K562 (cell line): ENCODE data around the gene PLXDC1. TPM values are rescaled to one million over a fixed set of nuclear protein-coding genes. Genes with fewer than 3 reads are reported as not detected.

ENCODE experiments used
- ATAC-seq: fragments of 200-7000 bp; cut with Tn5 transposase; 3 replicates; pipeline ENCODE4 v1.9.1; 2020; ENCODE audit warnings: moderate library complexity
- BruUV-seq: library from RNA; stranded (reverse); fragments of 400-500 nt; replicated peaks from 2 replicates; lab custom pipeline; 2021; lab: Mats Ljungman, UMichigan
- CTCF ChIA-PET: fragments of 300-600 bp; formaldehyde crosslinking; extraction: SDS; loops from one replicate; lab custom pipeline; 2021; ENCODE audit warnings: low intra/inter-chr PET ratio; lab: Yijun Ruan, JAX
- POLR2A ChIA-PET: fragments of 300-600, 350-650 bp; sonication (Branson Sonifier 250); formaldehyde crosslinking; extraction: SDS; loops from one replicate; lab custom pipeline; 2021; ENCODE audit warnings: antibody characterized with exemption, inconsistent platforms; lab: Yijun Ruan, JAX
- DNase-seq, 4 experiments: peaks; one replicate each; pipeline versions ENCODE4 v3.0.0 to v3.0.0-alpha.2; 2011 to 2018; ENCODE audit warnings: low spot score in 3 of 4, mixed read lengths in 3 of 4; ENCODE audit errors: extremely low read depth in 1 of 4
- FAIRE-seq: peaks from 2 replicates; lab custom pipeline; 2011; peaks lifted over from hg19 to GRCh38; lab: Jason Lieb, UNC
- H2AFZ ChIP-seq: 2 replicates; pipeline ENCODE4 v1.6.0; 2011; ENCODE audit warnings: low read depth, low read length, control low read depth, inconsistent platforms
- H3K27ac ChIP-seq: fragments of 200-600 bp; 3 replicates; pipeline ENCODE4 v1.8.0; 2011; ENCODE audit warnings: low read depth, mild to moderate bottlenecking, control low read depth, inconsistent platforms, low read length, moderate library complexity, mixed read lengths; ENCODE audit errors: extremely low read depth
- H3K27me3 ChIP-seq, 2 experiments: fragments of 300-600 bp in 1 of 2; 2 replicates in 1 of 2; 3 replicates in 1 of 2; pipeline versions ENCODE4 v1.6.0 to v1.8.0; 2011; ENCODE audit warnings: inconsistent platforms in 2 of 2, low read length in 2 of 2, mild to moderate bottlenecking in 1 of 2, mixed read lengths in 1 of 2, moderate library complexity in 1 of 2; ENCODE audit not compliant: control insufficient read depth in 2 of 2, insufficient read depth in 2 of 2
- H3K36me3 ChIP-seq: fragments of 300-600 bp; 3 replicates; pipeline ENCODE4 v1.8.0; 2011; ENCODE audit warnings: mild to moderate bottlenecking, low read length, inconsistent platforms; ENCODE audit not compliant: control insufficient read depth, insufficient read depth
- H3K4me1 ChIP-seq, 2 experiments: fragments of 200-600 bp in 1 of 2; replicated peaks in 1 of 2; 2 replicates in 1 of 2; 3 replicates in 1 of 2; pipeline versions ENCODE4 v1.5.1 to v1.8.0; 2011; ENCODE audit warnings: inconsistent platforms in 2 of 2, low read length in 2 of 2, mild to moderate bottlenecking in 1 of 2, mixed read lengths in 1 of 2, moderate library complexity in 1 of 2; ENCODE audit not compliant: control insufficient read depth in 2 of 2, insufficient read depth in 2 of 2
- H3K4me2 ChIP-seq: 2 replicates; pipeline ENCODE4 v1.6.1; 2011; ENCODE audit warnings: low read length, control low read depth, inconsistent platforms, mixed read lengths; ENCODE audit not compliant: insufficient read depth
- H3K4me3 ChIP-seq: fragments of 200-600 bp; sonication (generic), shearing (Covaris generic); 2 replicates; pipeline ENCODE4 v1.5.1; 2016; ENCODE audit warnings: control low read depth, inconsistent platforms
- H3K79me2 ChIP-seq: fragments of 200-600 bp; 3 replicates; pipeline ENCODE4 v1.8.0; 2011; ENCODE audit warnings: low read length, inconsistent platforms; ENCODE audit not compliant: control insufficient read depth, insufficient read depth
- H3K9ac ChIP-seq, 2 experiments: 2 replicates each; pipeline versions ENCODE4 v1.6.0 to v1.6.1; 2011; ENCODE audit warnings: low read depth in 2 of 2, low read length in 2 of 2, control low read depth in 1 of 2, inconsistent platforms in 1 of 2, mild to moderate bottlenecking in 1 of 2, mixed read lengths in 1 of 2; ENCODE audit not compliant: insufficient read depth in 1 of 2
- H3K9me1 ChIP-seq: one replicate; pipeline ENCODE4 v1.6.0; 2011; ENCODE audit warnings: inconsistent platforms, mild to moderate bottlenecking, low read length, moderate library complexity; ENCODE audit not compliant: control insufficient read depth, insufficient read depth
- H3K9me3 ChIP-seq: replicated peaks from 2 replicates; pipeline ENCODE4 v1.5.1; 2011; ENCODE audit warnings: low read depth, low read length, inconsistent platforms; ENCODE audit not compliant: control insufficient read depth, insufficient read depth
- H4K20me1 ChIP-seq: replicated peaks from 2 replicates; pipeline ENCODE4 v1.6.1; 2011; ENCODE audit warnings: low read length, inconsistent platforms, mixed read lengths; ENCODE audit not compliant: control insufficient read depth, insufficient read depth
- ARID3A ChIP-seq: IDR thresholded peaks from 2 replicates; pipeline ENCODE4 v1.6.1; 2012; ENCODE audit warnings: low read depth, low read length, improper control_type of control experiment, borderline replicate concordance
- DLX4 ChIP-seq: fragments of 250-450 bp; sonication (Bioruptor Pico); IDR thresholded peaks from 2 replicates; pipeline ENCODE4 v1.6.1; 2021; ENCODE audit warnings: mild to moderate bottlenecking
- HSF4 ChIP-seq: fragments of 250-450 bp; sonication (Bioruptor Pico); IDR thresholded peaks from 2 replicates; pipeline ENCODE4 v2.1.2; 2022; ENCODE audit warnings: mild to moderate bottlenecking, moderate library complexity, borderline replicate concordance
- MCM5 ChIP-seq: fragments of 450-650 bp; IDR thresholded peaks from 2 replicates; pipeline ENCODE4 v1.6.1; 2016; ENCODE audit warnings: low read depth
- MXD1 ChIP-seq: fragments of 250-450 bp; sonication (Bioruptor Pico); IDR thresholded peaks from 2 replicates; pipeline ENCODE4 v1.8.0; 2021; ENCODE audit warnings: borderline replicate concordance, mild to moderate bottlenecking, moderate library complexity; ENCODE audit not compliant: poor library complexity, severe bottlenecking
- SNAPC5 ChIP-seq: fragments of 250-450 bp; sonication (Bioruptor Pico); IDR thresholded peaks from 2 replicates; pipeline ENCODE4 v1.8.0; 2021; ENCODE audit warnings: moderate library complexity, mild to moderate bottlenecking, inconsistent platforms
- SNRNP70 ChIP-seq: fragments of 200-400 bp; formaldehyde crosslinking; optimal IDR thresholded peaks from 2 replicates; pipeline ENCODE3; 2017; ENCODE audit warnings: low read depth, low read length
- STAT5B ChIP-seq: fragments of 250-450 bp; sonication (Bioruptor Pico); IDR thresholded peaks from 2 replicates; pipeline ENCODE4 v1.8.0; 2021; ENCODE audit warnings: mild to moderate bottlenecking, inconsistent platforms
- ZNF124 ChIP-seq: sonication (generic); formaldehyde crosslinking; IDR thresholded peaks from 2 replicates; pipeline ENCODE4 v1.8.1; 2022; ENCODE audit warnings: missing genetic modification reagents
- ZNF324 ChIP-seq: fragments of 250-450 bp; sonication (Bioruptor Pico); IDR thresholded peaks from 2 replicates; pipeline ENCODE4 v1.4.0; 2020; ENCODE audit warnings: mild to moderate bottlenecking
- ZNF384 ChIP-seq: IDR thresholded peaks from 2 replicates; pipeline ENCODE4 v1.6.1; 2012; ENCODE audit warnings: low read depth, low read length, improper control_type of control experiment
- ZNF77 ChIP-seq: fragments of 250-450 bp; sonication (Bioruptor Pico); IDR thresholded peaks from 2 replicates; pipeline ENCODE4 v1.5.0; 2020
- WGBS: fragments of 100-300 bp; shearing (Covaris generic); methylation state at CpG from one replicate; pipeline ENCODE4 v1.1.6; 2016; ENCODE audit warnings: low coverage, mixed read lengths; ENCODE audit not compliant: insufficient coverage; ENCODE audit errors: missing lambda C conversion rate; 5-methylcytosine and 5-hydroxymethylcytosine counted together
- in situ Hi-C: fragments of 300-500 bp; cut with MboI; formaldehyde crosslinking; loops from 4 replicates; pipeline ENCODE4 v1.15.0; 2018; ENCODE audit warnings: inconsistent platforms, mixed read lengths
- intact Hi-C: fragments of 100-400 bp; cut with micrococcal nuclease; formaldehyde crosslinking; loops from 2 replicates; pipeline ENCODE4 v1.14.2; 2022
- polyA plus RNA-seq, 8 experiments: library from polyadenylated mRNA; depleted of rRNA in 4 of 8; stranded (reverse) in 5 of 8; unstranded in 3 of 8; fragments of >200 nt; fragmentation: Nextera tagmentation in 2 of 8; fragmentation: Illumina TruSeq in 1 of 8; extraction: Ambion mirVana in 2 of 8; extraction: Trizol in 1 of 8; gene quantifications; 2 replicates each; pipeline versions ENCODE4 v1.2.1 to v1.2.3, GENCODE V29; 2011 to 2014; ENCODE audit warnings: inconsistent platforms in 1 of 8, missing spikeins in 1 of 8
- total RNA-seq, 7 experiments: library from RNA; depleted of rRNA in 6 of 7; stranded (reverse); fragments of >200 nt in 6 of 7; fragmentation: Illumina TruSeq in 2 of 7; extraction: Trizol in 2 of 7; gene quantifications; 2 replicates each; pipeline versions ENCODE4 v1.2.1 to v1.2.3, GENCODE V29; 2011 to 2021; ENCODE audit warnings: low replicate concordance in 1 of 7

PLXDC1 gene
- total and polyA plus RNA-seq, 9 of the 15 experiments (the other 6 are each of a cell fraction or from before 2014, with no cell fraction given), result not detected

- no peaks in the 10 kb centered on the region for H3K79me2 ChIP-seq
- intact Hi-C loops (no loop called here), in situ Hi-C loops (no loop called here)
- no peaks in the 10 kb centered on the region for H3K4me1 ChIP-seq
- peaks cover 45 to 78% of the 10 kb centered on the region in 2 experiments for H3K27me3 ChIP-seq
- ATAC-seq (no peak), FAIRE-seq (no peak), DNase-seq (no peak)
- H3K4me3 ChIP-seq, result no peak overlapping the region
- H3K36me3 ChIP-seq, result no peaks in the 10 kb centered on the region
- ChIA-PET CTCF (no interaction called here), POLR2A (no interaction called here)
- 0% methylated on average over 3 of the region's 5 CpGs for WGBS
- H3K9me3 ChIP-seq, result 0 out of 2 replicates have a peak, but pooled peaks cover under 1% of the 10 kb centered on the region
- H3K9ac ChIP-seq, result no peak overlapping the region
- H3K27ac ChIP-seq, result no peak overlapping the region
- TF ChIP-seq ARID3A (no peak), ZNF124 (CRISPR knock-in tag) (no peak), ZNF384 (no peak), HSF4 (no peak), SNRNP70 (no peak), ZNF77 (CRISPR knock-in tag) (no peak), SNAPC5 (CRISPR knock-in tag) (no peak), ZNF324 (CRISPR knock-in tag) (no peak), MXD1 (CRISPR knock-in tag) (no peak), MCM5 (no peak), DLX4 (CRISPR knock-in tag) (no peak), STAT5B (no peak)
- no peak overlapping the region for H3K4me2 ChIP-seq
- no peaks in the 10 kb centered on the region for H3K9me1 ChIP-seq
- no peak overlapping the region for H2AFZ ChIP-seq
- H4K20me1 ChIP-seq, result no peaks in the 10 kb centered on the region; the same call in 1 of the 2 replicates
- BruUV-seq, result no TSS peak
Measured at GRCh38 chr17:39095309-39095686, 56.1 kb downstream of the PLXDC1 start.
